Posterior vena cava (tissue), 2 donors: ENCODE results near the gene WDR7. TPM values are rescaled to one million over a fixed set of nuclear protein-coding genes. Genes with fewer than 3 reads are reported as not detected.

Experiments
- DNase-seq: peaks from one replicate; pipeline ENCODE4 v3.0.0-alpha.2; 2020; ENCODE audit warnings: low spot score
- intact Hi-C, 2 donors: fragments of 100-400 bp; cut with DNase I; formaldehyde crosslinking; loops; one replicate each; pipeline versions ENCODE4 v1.14.1 to v1.14.2; 2022 to 2023
- total RNA-seq, 2 donors: library from RNA; stranded (reverse); fragmentation: NEBNext Ultra II Directional; extraction: Animal tissue kit (Norgen Biotek cat#: 25700); gene quantifications; one replicate each; pipeline ENCODE4 v1.2.1, GENCODE V29; 2021
- donor health status: DM: yes; HTN: yes; CAD: no.
- donor health status: DM: yes; HTN: yes; CAD: no.

WDR7 gene
- total RNA-seq, 2 donors from 2014 or later: 24.9 to 27.3 TPM

GRCh38 chr18:56770873-56771272, 119.7 kb downstream of the WDR7 start:
- intact Hi-C loops: no loop called here
- DNase-seq: no peak

DNA sequence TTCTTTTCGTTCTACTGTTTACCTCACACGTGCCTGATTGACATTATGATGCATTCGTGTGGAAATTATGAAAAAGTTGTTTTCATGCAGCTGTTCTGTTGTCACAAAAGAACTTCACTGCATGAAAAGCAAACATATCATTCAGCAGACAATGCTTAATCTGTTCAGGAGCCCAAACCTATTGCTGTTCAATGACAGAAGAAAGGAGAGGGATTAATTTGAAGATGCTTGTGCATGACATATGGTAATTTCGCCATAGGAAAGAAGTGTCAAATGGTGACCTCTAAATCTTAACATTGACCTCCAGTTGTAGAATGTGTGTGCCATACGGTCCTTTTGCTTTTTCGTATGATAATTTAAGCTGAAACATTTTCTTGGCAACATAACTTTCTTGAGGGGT, 124.5 kb downstream of the WDR7 start:
- intact Hi-C loops: no loop called here
- no peak for DNase-seq

DNA sequence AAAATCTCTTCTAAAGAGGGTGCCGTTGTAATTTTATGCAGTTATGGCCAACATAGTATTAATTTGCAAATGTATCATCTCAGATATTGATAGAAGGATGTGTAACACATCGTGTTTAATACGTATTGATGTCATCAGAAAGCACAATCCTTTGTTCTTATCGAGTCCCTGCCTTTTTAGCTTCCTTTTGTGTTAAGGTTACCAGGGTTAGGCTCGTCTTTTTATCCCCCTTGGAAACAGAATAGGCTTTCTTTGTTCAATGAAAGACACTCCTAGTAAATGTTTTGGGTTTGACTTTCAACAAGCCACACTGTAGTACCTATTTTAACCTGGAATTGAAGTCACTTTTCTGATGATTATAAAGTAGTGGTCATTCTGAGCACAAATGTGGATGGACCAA, 136.2 kb downstream of the WDR7 start:
- no peak for DNase-seq
- intact Hi-C loops: no loop called here

- no peak for DNase-seq
- intact Hi-C loops: no loop called here
These were observed 138.1 kb downstream of the WDR7 start for GRCh38 chr18:56789004-56789888.

- intact Hi-C loops: no loop called here
These were observed 138.7 kb downstream of the WDR7 start for GRCh38 chr18:56789889-56790180.

DNA sequence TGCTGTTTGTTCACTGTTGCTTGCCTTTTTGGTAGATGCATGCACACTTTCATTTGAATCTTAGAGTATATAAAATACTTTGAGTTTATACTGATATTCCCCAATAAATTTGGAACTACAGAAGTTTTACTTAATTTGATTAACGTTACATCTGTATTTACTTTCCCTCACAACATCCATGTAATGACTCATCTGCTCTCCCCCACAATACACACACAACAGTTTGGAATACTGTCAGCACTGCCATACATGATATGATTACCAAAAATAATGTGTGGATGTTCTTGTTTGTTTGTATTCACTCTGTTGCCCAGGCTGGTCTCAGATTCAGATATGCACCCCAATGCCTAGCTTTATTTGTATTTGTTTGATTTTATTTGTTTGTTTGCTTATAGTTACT, 144.2 kb downstream of the WDR7 start:
- intact Hi-C loops: no loop called here
- DNase-seq: no peak

More at GRCh38 chr18:56789889-56790180, 138.7 kb downstream of the WDR7 start:
- DNase-seq: no peak

GRCh38 chr18:56799756-56800155, 148.6 kb downstream of the WDR7 start:
- no peak for DNase-seq
- intact Hi-C loops: no loop called here

GRCh38 chr18:56803051-56803450, 151.9 kb downstream of the WDR7 start:
- no peak for DNase-seq
- intact Hi-C loops: no loop called here

DNA sequence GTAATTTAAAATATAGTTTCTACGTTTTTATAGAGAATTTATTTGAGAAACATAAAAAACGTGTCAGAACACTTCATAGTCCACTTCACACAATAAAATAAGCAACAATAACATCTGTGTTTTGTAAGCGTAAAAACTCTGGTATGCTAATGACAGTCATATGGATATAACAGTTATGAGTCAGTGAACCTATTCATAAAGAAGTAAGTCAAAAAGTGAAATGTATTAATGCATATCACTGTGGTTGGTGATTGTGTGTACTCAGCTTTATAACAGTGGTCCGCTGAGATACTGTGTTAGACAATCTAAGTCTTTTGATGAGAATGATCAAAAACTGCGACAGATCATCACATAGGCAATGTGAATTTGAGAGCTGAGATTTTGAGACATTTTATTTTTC, 153.2 kb downstream of the WDR7 start:
- intact Hi-C loops: no loop called here
- DNase-seq: no peak

- intact Hi-C loops: no loop called here
- no peak for DNase-seq
These were observed 156.7 kb downstream of the WDR7 start for GRCh38 chr18:56807901-56808300.

DNA sequence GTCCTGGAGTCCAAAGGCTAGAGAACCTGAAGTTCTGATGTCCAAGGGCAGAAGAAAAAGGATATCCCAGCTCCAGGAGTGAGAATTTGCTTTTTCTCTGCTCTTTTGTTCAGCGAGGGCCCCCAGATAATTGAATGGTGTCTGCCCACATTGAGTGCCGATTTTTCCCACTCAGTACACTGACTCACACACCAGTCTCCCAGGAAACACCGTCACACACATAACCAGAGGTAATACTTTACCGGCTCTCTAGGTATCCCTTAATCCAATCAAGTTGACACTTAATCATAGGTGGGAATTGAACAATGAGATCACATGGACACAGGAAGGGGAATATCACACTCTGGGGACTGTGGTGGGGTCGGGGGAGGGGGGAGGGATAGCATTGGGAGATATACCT, 161.5 kb downstream of the WDR7 start:
- intact Hi-C loops: no loop called here
- DNase-seq: no peak

DNA sequence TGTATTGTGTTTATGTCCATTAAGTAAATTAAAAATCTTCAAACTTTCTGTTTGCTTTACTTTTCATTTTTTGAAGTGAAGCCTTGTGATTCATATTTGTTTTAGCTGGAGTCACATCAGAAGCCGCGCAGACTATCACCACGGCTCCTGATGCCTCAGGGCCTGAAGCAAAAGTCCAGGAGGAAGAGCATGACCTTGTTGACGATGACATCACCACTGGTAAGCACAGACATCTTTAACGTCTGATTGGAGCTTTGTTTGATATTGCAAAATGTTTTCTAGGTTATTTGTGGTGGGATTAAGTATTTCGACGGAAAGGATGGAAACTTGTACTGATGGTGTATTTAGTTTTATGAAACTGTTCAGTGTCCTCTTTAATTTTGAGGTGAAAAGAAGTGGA, 164.8 kb downstream of the WDR7 start:
- no peak for DNase-seq
- intact Hi-C loops: no loop called here

- no peak for DNase-seq
- intact Hi-C loops: no loop called here
These were observed 172.9 kb downstream of the WDR7 start for GRCh38 chr18:56823986-56824565.

DNA sequence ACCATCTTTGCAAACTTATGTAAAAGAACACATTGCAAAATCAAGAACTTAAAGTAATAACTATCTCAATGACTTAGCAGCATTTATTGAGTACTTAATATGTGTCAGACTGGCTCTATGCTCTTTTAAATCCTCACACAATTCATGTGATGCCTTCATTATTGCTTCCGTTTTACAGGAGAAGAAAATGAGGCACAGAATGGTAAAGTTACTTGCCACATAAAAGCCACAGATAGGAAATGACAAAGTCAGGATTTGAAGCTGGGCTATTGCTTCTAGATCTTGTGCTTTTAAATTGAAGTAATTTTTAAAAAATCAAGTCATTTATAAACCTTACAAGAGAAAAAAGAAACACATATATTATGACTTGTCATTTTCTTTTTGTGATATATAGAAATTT, 174.2 kb downstream of the WDR7 start:
- intact Hi-C loops: no loop called here
- DNase-seq: no peak

GRCh38 chr18:56825878-56826277, 174.7 kb downstream of the WDR7 start:
- DNase-seq: no peak
- intact Hi-C loops: no loop called here

GRCh38 chr18:56831988-56832387, 180.8 kb downstream of the WDR7 start:
- intact Hi-C loops: no loop called here
- DNase-seq: no peak

DNA sequence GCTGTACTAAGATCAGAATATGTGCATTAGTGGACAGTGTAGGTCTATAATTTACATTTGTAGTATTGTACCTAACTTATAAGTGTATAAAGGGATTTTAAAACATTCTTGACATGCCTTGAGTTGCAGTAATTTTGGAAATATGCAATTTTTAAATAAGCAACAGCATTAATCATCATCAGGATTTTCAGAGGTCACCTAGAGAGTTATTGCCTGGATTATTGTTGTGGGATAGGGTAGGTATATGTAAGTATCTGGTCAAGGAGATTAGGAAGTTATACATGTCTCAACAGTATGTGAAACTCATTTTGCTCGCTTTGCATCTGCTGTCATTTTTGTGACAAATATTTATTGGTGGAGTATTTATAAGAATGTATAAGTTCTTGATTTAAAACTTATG, 184.2 kb downstream of the WDR7 start:
- DNase-seq: no peak
- intact Hi-C loops: no loop called here

- intact Hi-C loops: no loop called here
- no peak for DNase-seq
These were observed 185.0 kb downstream of the WDR7 start for GRCh38 chr18:56836173-56836572.

DNA sequence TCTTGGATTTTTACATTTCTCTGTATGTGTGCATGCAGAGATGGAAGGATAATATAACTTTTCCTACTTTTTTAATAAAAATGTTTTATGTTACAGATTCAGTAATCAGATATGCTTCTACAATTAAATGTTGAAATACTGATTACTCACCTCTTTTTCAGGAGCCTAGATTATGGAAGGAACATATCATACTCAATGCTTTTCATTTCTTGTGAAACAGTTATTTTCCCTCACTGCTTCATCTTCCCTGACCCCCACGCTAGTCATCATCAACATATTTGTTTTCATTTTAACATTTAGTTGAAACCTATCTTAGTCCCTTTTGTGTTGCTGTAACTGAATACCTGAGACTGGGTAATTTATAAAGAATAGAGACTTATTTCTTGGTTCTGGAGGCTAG, 190.7 kb downstream of the WDR7 start:
- intact Hi-C loops: no loop called here
- no peak for DNase-seq

- no peak for DNase-seq
- intact Hi-C loops: no loop called here
These were observed 192.1 kb downstream of the WDR7 start for GRCh38 chr18:56843241-56843640.

- DNase-seq: no peak
- intact Hi-C loops: no loop called here
These were observed 193.4 kb downstream of the WDR7 start for GRCh38 chr18:56844556-56844955.
